Cardiac fibroblast (primary cell): ENCODE measurements around the gene MICAL1.

Experiments
- DNase-seq, 2 donors: peaks; one replicate each; pipeline versions ENCODE4 v3.0.0 to v3.0.0-alpha.2; 2010; ENCODE audit warnings: low read depth in 2 of 2
- H3K4me3 ChIP-seq, 2 donors: replicated peaks in 1 of 2; 1 replicate in 1 of 2; 2 replicates in 1 of 2; pipeline ENCODE4 v1.5.1; 2011; ENCODE audit warnings: low read depth in 2 of 2, low read length in 2 of 2, mild to moderate bottlenecking in 2 of 2, moderate library complexity in 1 of 2
- TF ChIP-seq, protein P1 (sequence below): IDR thresholded peaks from one replicate; pipeline ENCODE4 v1.5.1; 2011; ENCODE audit warnings: low read depth, mild to moderate bottlenecking, low read length, inconsistent platforms

Gene MICAL1

GRCh38 chr6:109475625-109476024 lies 20.1 kb upstream of the MICAL1 start:
- H3K4me3 ChIP-seq, result no peak overlapping the region
- no peak for DNase-seq

GRCh38 chr6:109474995-109475394 lies 19.4 kb upstream of the MICAL1 start:
- H3K4me3 ChIP-seq, result no peak overlapping the region
- no peak for DNase-seq
- TF ChIP-seq, protein P1, sequence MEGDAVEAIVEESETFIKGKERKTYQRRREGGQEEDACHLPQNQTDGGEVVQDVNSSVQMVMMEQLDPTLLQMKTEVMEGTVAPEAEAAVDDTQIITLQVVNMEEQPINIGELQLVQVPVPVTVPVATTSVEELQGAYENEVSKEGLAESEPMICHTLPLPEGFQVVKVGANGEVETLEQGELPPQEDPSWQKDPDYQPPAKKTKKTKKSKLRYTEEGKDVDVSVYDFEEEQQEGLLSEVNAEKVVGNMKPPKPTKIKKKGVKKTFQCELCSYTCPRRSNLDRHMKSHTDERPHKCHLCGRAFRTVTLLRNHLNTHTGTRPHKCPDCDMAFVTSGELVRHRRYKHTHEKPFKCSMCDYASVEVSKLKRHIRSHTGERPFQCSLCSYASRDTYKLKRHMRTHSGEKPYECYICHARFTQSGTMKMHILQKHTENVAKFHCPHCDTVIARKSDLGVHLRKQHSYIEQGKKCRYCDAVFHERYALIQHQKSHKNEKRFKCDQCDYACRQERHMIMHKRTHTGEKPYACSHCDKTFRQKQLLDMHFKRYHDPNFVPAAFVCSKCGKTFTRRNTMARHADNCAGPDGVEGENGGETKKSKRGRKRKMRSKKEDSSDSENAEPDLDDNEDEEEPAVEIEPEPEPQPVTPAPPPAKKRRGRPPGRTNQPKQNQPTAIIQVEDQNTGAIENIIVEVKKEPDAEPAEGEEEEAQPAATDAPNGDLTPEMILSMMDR, result no peak

More at GRCh38 chr6:109475625-109476024, 20.1 kb upstream of the MICAL1 start:
- TF ChIP-seq, protein P1, result no peak

DNA sequence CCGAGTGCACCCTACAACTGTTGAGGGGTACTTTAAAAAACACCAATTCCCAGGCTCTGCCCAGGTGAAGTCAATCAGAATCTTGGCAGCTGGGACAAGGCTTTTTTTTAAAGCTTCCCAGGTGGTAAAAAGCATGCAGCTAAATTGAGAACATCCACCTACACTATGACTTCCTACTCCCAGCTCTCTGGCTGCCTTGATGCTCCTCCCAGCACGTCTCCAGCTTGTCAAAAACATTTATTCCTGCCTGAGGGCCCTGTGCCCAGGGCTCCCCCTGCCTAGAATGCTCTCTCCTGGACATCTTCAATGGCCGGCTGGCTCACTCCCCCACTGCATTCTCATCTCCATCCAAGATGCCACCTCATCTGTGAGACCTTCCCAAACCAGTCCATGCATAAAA lies 17.5 kb upstream of the MICAL1 start:
- no peak overlapping the region for H3K4me3 ChIP-seq
- no peak for DNase-seq
- TF ChIP-seq, protein P1, result no peak

- no peak overlapping the region for H3K4me3 ChIP-seq
- TF ChIP-seq, protein P1, result no peak
- DNase-seq, result no peak
These were observed 16.8 kb upstream of the MICAL1 start for GRCh38 chr6:109472132-109472995.

- TF ChIP-seq, protein P1, result no peak
- DNase-seq, result no peak
- H3K4me3 ChIP-seq, result no peak overlapping the region
These were observed 15.7 kb upstream of the MICAL1 start for GRCh38 chr6:109471105-109471810.

DNA sequence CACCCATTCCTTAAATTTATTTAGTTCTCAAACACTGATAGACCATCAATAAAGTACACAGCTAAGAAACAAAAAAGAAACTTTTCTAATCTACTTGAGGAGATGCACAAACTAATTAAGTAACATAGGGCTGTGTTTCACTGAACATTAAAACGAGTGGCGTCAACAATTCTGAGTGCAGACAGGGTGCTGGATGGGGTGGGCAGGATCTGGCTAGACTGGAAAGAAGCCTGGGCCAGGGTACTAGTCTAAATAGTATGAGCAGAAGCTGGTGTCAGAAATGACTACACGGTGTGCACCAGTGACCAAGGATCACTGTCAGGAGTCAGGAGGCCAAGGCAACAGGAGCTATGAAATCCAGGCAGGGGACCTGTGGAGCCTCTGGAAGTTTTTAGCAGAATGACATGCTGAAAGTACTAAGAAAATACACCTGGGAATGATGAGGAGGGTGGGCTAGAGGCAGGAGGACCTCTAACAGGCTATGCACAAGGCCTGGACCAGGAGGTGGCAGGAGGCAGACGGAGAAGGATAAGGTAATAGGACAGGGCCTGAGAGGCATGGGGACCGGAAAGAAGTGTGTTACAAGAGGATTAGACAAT lies 14.1 kb upstream of the MICAL1 start:
- H3K4me3 ChIP-seq, result no peak overlapping the region
- TF ChIP-seq, protein P1, result no peak

More for the DNA sequence above, 14.1 kb upstream of the MICAL1 start:
- DNase-seq, result no peak
